SK-N-MC (cell line): ENCODE results near the gene KAZN.

Experiments used
- EZH2 ChIP-seq: fragments of 200-600 bp; sonication (generic); IDR thresholded peaks from one replicate; pipeline ENCODE4 v1.6.1; 2017; ENCODE audit warnings: antibody characterized with exemption
- FOXP2 ChIP-seq: optimal IDR thresholded peaks from 2 replicates; pipeline ENCODE3; 2011; ENCODE audit warnings: mild to moderate bottlenecking, moderate library complexity; ENCODE audit not compliant: insufficient read depth; ENCODE audit errors: extremely low read length, control extremely low read depth
- POLR2AphosphoS5 ChIP-seq: IDR thresholded peaks from 2 replicates; pipeline ENCODE4 v1.6.1; 2012; ENCODE audit warnings: mild to moderate bottlenecking, low read depth, low read length, borderline replicate concordance

GRCh38 chr1:14694589-14694988 is 96.1 kb downstream of the KAZN start:
- TF ChIP-seq EZH2 (no peak), POLR2AphosphoS5 (no peak), FOXP2 (no peak)
